GM20000 (cell line): ENCODE data around the gene C2CD4A.

Experiments
- DNase-seq: peaks from one replicate; pipeline ENCODE4 v3.0.0; 2012; ENCODE audit warnings: low spot score
- TF ChIP-seq, protein P1 (sequence below): IDR thresholded peaks from 2 replicates; pipeline ENCODE4 v1.5.1; 2012; ENCODE audit warnings: mild to moderate bottlenecking, control low read depth; ENCODE audit errors: extremely low read depth, missing control alignments

C2CD4A gene

DNA sequence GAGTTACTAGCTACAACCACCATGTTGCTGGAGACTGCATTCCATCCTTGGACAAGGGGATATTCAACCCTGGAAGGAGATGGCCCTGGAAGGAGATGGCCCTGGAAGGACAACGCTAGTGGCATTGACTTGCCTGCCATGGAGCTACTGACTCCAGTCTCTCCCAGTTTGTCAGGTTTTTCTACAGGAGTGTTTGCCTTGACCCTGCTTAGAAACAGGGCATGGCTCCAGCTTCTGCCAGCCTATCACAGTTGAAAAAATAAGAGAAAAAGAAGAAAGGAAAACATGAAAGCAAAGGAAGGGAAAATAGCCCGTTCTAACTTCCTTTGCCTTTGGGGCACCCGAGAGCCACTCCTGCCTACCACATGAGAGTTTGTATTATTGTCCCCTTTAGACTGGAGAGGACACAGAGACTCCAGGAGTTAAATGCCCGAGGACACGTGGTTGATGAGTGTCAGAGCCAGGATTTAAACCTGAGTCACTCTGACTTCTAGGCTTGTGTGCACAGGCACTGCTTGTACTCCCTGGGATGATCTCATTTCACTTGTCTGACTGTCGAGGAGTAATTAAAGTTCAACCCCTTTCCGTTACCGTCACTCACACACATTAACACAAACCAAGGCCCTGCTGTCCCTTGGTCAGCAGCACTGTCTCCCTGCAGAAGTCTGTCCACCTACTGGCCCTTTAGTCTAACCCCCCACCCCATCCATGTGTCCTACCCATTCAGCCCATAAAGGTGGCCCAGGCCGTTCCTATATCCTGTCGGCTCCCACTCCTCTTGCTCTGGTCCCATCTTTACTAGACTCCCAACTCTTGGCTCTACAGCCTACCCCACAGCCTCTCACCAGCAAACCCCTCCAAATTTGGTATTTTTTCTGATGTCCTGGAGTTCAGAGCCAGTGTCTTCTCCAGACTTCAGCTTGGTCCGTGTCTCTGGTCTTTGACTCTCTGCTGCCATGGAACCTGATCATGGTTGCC is 46.1 kb downstream of the C2CD4A start:
- DNase-seq, result no peak

DNA sequence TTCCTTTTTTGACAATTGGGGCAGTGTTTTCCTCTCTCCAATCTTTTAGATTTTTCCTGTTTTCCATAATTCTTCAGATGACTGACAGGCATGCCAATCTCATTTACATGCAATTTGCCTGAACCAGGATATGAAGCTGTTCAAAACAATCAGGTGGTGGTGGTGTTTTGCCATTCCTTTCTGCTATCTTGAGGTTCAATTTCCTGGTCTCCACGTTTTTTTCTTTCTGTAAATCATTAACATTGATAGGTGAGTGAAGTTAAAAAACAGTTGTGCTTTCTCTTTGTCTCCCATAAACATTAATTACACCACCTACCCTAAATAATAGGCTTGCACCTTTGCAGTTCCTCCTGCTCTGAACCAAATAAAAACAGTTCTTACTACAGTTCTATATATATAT is 49.1 kb downstream of the C2CD4A start:
- DNase-seq, result no peak
- TF ChIP-seq, protein P1, sequence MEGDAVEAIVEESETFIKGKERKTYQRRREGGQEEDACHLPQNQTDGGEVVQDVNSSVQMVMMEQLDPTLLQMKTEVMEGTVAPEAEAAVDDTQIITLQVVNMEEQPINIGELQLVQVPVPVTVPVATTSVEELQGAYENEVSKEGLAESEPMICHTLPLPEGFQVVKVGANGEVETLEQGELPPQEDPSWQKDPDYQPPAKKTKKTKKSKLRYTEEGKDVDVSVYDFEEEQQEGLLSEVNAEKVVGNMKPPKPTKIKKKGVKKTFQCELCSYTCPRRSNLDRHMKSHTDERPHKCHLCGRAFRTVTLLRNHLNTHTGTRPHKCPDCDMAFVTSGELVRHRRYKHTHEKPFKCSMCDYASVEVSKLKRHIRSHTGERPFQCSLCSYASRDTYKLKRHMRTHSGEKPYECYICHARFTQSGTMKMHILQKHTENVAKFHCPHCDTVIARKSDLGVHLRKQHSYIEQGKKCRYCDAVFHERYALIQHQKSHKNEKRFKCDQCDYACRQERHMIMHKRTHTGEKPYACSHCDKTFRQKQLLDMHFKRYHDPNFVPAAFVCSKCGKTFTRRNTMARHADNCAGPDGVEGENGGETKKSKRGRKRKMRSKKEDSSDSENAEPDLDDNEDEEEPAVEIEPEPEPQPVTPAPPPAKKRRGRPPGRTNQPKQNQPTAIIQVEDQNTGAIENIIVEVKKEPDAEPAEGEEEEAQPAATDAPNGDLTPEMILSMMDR, result no peak

More for the DNA sequence above, 46.1 kb downstream of the C2CD4A start:
- TF ChIP-seq, protein P1, result no peak

DNA sequence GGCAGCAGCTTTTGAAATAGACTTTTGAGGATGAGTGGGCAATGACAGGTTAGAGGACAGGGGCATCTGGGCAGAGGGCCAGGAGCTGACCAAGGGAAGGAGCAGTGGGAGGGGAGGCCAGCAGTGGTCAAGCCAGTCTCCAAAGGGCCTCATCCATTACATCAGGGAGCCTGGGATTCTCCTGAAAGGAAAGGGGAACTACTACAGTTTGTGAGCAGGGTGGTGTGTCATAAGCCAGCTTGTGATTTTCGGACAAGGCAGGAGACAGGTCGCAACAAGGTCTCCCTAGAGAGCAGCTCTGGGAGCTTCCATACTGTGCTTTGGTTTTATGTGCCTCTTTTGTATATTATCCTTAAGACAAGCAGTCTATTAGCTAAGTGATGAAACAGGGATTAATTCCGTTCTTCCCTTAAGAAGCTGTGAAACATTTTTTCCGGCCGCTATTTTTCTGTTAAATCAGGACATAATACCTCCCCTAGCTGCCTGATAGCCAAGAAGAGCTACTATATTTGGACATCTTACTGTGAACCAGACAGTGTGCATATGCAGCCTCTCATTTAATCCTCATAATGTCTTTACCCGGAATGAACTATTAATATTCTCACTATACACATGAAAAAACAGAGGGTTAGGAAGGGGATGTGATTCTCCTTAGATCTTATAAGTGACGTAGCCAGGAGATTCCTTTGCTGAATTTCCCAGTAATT is 51.9 kb downstream of the C2CD4A start:
- TF ChIP-seq, protein P1, result no peak
- DNase-seq, result no peak

DNA sequence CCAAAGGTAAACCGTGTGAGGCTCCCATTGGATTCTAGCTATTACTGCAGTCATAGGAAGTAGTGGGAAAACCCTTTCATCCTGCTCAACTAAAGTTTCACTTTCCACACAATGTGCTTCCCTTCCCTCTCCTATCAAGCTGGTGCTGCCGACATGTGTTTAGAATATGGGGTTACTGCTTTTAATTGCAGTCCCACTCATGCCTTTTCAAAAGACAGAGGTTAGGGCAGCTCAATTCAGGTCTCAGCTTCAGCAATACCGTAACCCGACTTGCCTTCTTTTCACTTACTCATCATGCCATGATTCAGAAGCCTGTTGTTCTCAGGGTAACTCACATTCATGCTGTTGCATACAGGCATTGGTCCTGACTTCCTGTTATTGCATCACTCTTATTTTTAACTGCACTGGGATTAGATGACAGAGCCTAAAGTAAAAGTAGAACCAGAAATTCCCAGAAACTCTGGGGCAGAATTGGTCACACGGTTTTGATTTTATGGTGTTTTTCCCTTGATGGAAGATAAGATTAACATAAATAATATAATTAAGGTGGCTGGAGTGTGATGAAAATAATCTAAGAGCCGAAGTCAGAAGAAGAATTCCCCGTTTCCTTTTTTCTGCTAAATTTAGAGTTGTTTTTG is 52.6 kb downstream of the C2CD4A start:
- TF ChIP-seq, protein P1, result no peak

DNA sequence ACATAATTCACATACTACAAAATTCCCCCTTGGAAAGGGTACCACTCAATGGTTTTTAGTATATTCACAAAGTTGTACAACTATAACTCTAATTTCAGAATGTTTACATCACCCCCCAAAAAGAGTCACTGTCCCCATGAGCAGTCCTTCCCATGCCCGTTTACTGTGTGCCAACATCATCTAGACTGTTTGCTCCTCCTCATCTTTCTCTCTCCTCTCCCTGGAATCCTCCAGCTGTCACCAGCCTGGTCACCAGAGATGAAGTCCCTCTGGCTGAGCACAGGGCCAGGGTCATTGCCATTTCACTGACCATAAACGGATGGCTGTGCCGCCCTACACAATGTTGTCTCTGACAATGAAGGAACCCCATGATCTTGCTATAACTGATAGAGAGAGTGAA is 53.1 kb downstream of the C2CD4A start:
- DNase-seq, result no peak
- TF ChIP-seq, protein P1, result no peak

More for the DNA sequence above, 52.6 kb downstream of the C2CD4A start:
- no peak for DNase-seq
